Endothelial cell of umbilical vein (primary cell): ENCODE results near the gene HAT1. TPM values are rescaled to one million over a fixed set of nuclear protein-coding genes. Genes with fewer than 3 reads are reported as not detected.

ENCODE experiments used
- BruUV-seq: library from RNA; stranded (reverse); fragments of 400-500 nt; replicated peaks from 2 replicates; lab custom pipeline; 2021; lab: Mats Ljungman, UMichigan
- CTCF ChIA-PET: fragments of 300-600, 350-600 bp; sonication (Branson Sonifier 250); formaldehyde crosslinking; loops from one replicate; lab custom pipeline; 2021; ENCODE audit warnings: antibody characterized with exemption, inconsistent platforms; lab: Charles Lee
- POLR2A ChIA-PET: fragments of 300-600, 350-600 bp; sonication (Branson Sonifier 250); formaldehyde crosslinking; loops from one replicate; lab custom pipeline; 2021; ENCODE audit warnings: antibody characterized with exemption, inconsistent platforms; lab: Charles Lee
- DNase-seq: peaks from one replicate; pipeline ENCODE4 v3.0.0-alpha.2; 2011; ENCODE audit warnings: low read depth, low spot score
- FAIRE-seq: peaks from 2 replicates; lab custom pipeline; 2011; peaks lifted over from hg19 to GRCh38; lab: Jason Lieb, UNC
- H2AFZ ChIP-seq: 2 replicates; pipeline ENCODE4 v1.6.0; 2012; ENCODE audit warnings: low read depth, low read length, control low read depth, inconsistent platforms
- H3K27ac ChIP-seq: 2 replicates; pipeline ENCODE4 v1.5.1; 2011; ENCODE audit warnings: low read depth, mild to moderate bottlenecking, control low read depth, low read length, moderate library complexity; ENCODE audit not compliant: insufficient read depth
- H3K27me3 ChIP-seq, 2 experiments: 2 replicates each; pipeline versions ENCODE4 v1.6.0 to v1.6.1; 2011; ENCODE audit warnings: low read length in 2 of 2, mixed read lengths in 1 of 2; ENCODE audit not compliant: control insufficient read depth in 2 of 2, insufficient read depth in 2 of 2
- H3K36me3 ChIP-seq, 2 experiments: 2 replicates in 1 of 2; 3 replicates in 1 of 2; pipeline ENCODE4 v1.5.1; 2011; ENCODE audit warnings: low read length in 2 of 2, mild to moderate bottlenecking in 1 of 2, moderate library complexity in 1 of 2; ENCODE audit not compliant: control insufficient read depth in 2 of 2, insufficient read depth in 2 of 2; ENCODE audit errors: extremely low read depth in 1 of 2
- H3K4me1 ChIP-seq: 3 replicates; pipeline ENCODE4 v1.5.1; 2011; ENCODE audit warnings: mild to moderate bottlenecking, low read length; ENCODE audit not compliant: control insufficient read depth, insufficient read depth; ENCODE audit errors: extremely low read depth
- H3K4me2 ChIP-seq: 2 replicates; pipeline ENCODE4 v1.6.1; 2011; ENCODE audit warnings: low read length, control low read depth, mixed read lengths; ENCODE audit not compliant: insufficient read depth
- H3K4me3 ChIP-seq, 3 experiments: fragments of 200-600 bp in 1 of 3; sonication (generic), shearing (Covaris generic) in 1 of 3; replicated peaks in 1 of 3; 2 replicates each; pipeline ENCODE4 v1.5.1; 2011 to 2016; ENCODE audit warnings: control low read depth in 3 of 3, low read length in 3 of 3, mild to moderate bottlenecking in 2 of 3, inconsistent platforms in 1 of 3, low read depth in 1 of 3, moderate library complexity in 1 of 3; ENCODE audit not compliant: insufficient read depth in 1 of 3
- H3K79me2 ChIP-seq: 2 replicates; pipeline ENCODE4 v1.6.0; 2012; ENCODE audit warnings: low read length, inconsistent platforms; ENCODE audit not compliant: control insufficient read depth, insufficient read depth
- H3K9ac ChIP-seq: replicated peaks from 2 replicates; pipeline ENCODE3; 2011; ENCODE audit warnings: low read length, control low read depth; ENCODE audit not compliant: insufficient read depth; ENCODE audit errors: extremely low read depth
- H3K9me1 ChIP-seq: replicated peaks from 3 replicates; pipeline ENCODE4 v1.6.0; 2011; ENCODE audit warnings: mild to moderate bottlenecking, low read length; ENCODE audit not compliant: control insufficient read depth, insufficient read depth; ENCODE audit errors: extremely low read depth
- H3K9me3 ChIP-seq: replicated peaks from 2 replicates; pipeline ENCODE4 v1.5.1; 2012; ENCODE audit warnings: low read length, inconsistent platforms; ENCODE audit not compliant: control insufficient read depth, insufficient read depth
- H4K20me1 ChIP-seq: replicated peaks from 2 replicates; pipeline ENCODE3; 2011; ENCODE audit warnings: mild to moderate bottlenecking, low read length; ENCODE audit not compliant: control insufficient read depth, insufficient read depth; ENCODE audit errors: extremely low read depth
- CTCF ChIP-seq, 2 donors: IDR thresholded peaks; 1 replicate in 1 of 2; 2 replicates in 1 of 2; pipeline ENCODE4 v1.5.1; 2011; ENCODE audit warnings: low read length in 2 of 2, mild to moderate bottlenecking in 2 of 2, moderate library complexity in 2 of 2, control low read depth in 1 of 2, inconsistent platforms in 1 of 2, low read depth in 1 of 2; ENCODE audit not compliant: insufficient read depth in 1 of 2; ENCODE audit errors: extremely low read depth in 1 of 2
- EZH2 ChIP-seq: IDR thresholded peaks from 2 replicates; pipeline ENCODE4 v1.6.1; 2012; ENCODE audit warnings: borderline replicate concordance, low read depth, mild to moderate bottlenecking, moderate library complexity, low read length, inconsistent platforms; ENCODE audit not compliant: severe bottlenecking
- FOS ChIP-seq: IDR thresholded peaks from 2 replicates; pipeline ENCODE4 v1.6.1; 2011; ENCODE audit warnings: mild to moderate bottlenecking, low read length, moderate library complexity, borderline replicate concordance; ENCODE audit not compliant: insufficient read depth
- GATA2 ChIP-seq: IDR thresholded peaks from 2 replicates; pipeline ENCODE4 v1.7.0; 2011; ENCODE audit warnings: low read depth, mild to moderate bottlenecking, moderate library complexity, mixed read lengths, low read length; ENCODE audit not compliant: insufficient read length, insufficient read depth
- JUN ChIP-seq: IDR thresholded peaks from 2 replicates; pipeline ENCODE4 v1.6.1; 2011; ENCODE audit warnings: borderline replicate concordance, low read depth; ENCODE audit not compliant: insufficient read length, insufficient read depth
- MAX ChIP-seq: IDR thresholded peaks from 2 replicates; pipeline ENCODE4 v1.6.1; 2011; ENCODE audit not compliant: insufficient read depth, insufficient read length
- MYC ChIP-seq: IDR thresholded peaks from one replicate; pipeline ENCODE4 v1.6.1; 2011; ENCODE audit warnings: mild to moderate bottlenecking, low read depth, low read length
- POLR2A ChIP-seq: IDR thresholded peaks from 2 replicates; pipeline ENCODE4 v1.6.1; 2012; ENCODE audit warnings: low read depth, mild to moderate bottlenecking, control low read depth, low read length
- POLR2AphosphoS5 ChIP-seq: IDR thresholded peaks from 2 replicates; pipeline ENCODE4 v1.6.1; 2012; ENCODE audit warnings: low read depth, mild to moderate bottlenecking, control low read depth, low read length, moderate library complexity; ENCODE audit not compliant: insufficient read depth
- dilution Hi-C: fragments of 300-500 bp; cut with MboI; formaldehyde crosslinking; loops from one replicate; pipeline ENCODE4 v1.15.0; 2019; ENCODE audit warnings: low sequenced_read_pairs; ENCODE audit not compliant: extremely low pct_ligation_motif_present
- intact Hi-C: fragments of 100-400 bp; cut with micrococcal nuclease; formaldehyde crosslinking; loops from one replicate; pipeline ENCODE4 v1.10.0; 2022
- polyA plus RNA-seq, 4 experiments: library from polyadenylated mRNA; depleted of rRNA in 3 of 4; stranded (reverse) in 3 of 4; unstranded in 1 of 4; fragments of >200 nt; gene quantifications; 2 replicates each; pipeline versions ENCODE4 v1.2.1 to v1.2.3, GENCODE V29; 2011 to 2012; ENCODE audit warnings: missing spikeins in 1 of 4
- total RNA-seq: library from RNA; stranded (reverse); gene quantifications from 2 replicates; pipeline ENCODE4 v1.2.3, GENCODE V29; 2021

HAT1 gene
- total and polyA plus RNA-seq, 2 donors (not counting 3 experiments of a cell fraction or from before 2014, with no cell fraction given): 27.4 to 50.3 TPM

DNA sequence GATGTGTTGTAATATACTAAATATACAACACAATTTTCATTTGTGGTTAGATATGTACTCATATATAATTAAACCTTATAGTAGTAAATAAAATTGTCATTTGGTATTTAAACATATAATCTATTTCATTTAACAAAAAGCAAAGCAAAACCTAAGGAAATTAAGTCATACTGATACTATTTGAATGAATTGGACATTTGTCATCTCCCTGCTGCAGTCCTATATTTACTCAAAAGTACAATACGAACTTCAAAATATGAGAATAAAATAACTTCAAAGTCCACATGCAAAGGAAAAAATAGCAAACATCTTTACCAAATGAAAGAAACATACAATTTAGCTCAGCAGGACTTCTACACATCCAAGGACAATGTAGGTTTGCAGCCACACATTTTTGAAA lies 11.8 kb upstream of the HAT1 start:
- Histone ChIP-seq H3K27me3 (no peaks in the 10 kb centered on the region), H3K4me2 (no peak overlapping the region), H3K9ac (no peak overlapping the region), H3K79me2 (no peaks in the 10 kb centered on the region), H2AFZ (no peak overlapping the region), H3K9me1 (no peaks in the 10 kb centered on the region), H3K9me3 (no peaks in the 10 kb centered on the region), H3K4me1 (no peaks in the 10 kb centered on the region), H3K4me3 (no peak overlapping the region), H3K36me3 (no peaks in the 10 kb centered on the region), H4K20me1 (no peaks in the 10 kb centered on the region), H3K27ac (no peak overlapping the region)
- dilution Hi-C loops (no loop called here), intact Hi-C loops (no loop called here)
- FAIRE-seq (no peak), DNase-seq (no peak)
- ChIA-PET CTCF (no interaction called here), POLR2A (no interaction called here)
- no TSS peak for BruUV-seq
- TF ChIP-seq GATA2: no peak
- no peak for TF ChIP-seq CTCF (IDR thresholded peaks at IDR 0.05; ENCODE audit: extremely low read depth in 1 of 2, insufficient read depth in 1 of 2, low read depth in 1 of 2, low read length in 2 of 2)
- TF ChIP-seq MYC: no peak
- no peak for TF ChIP-seq POLR2AphosphoS5
- TF ChIP-seq JUN: no peak
- TF ChIP-seq POLR2A: no peak
- TF ChIP-seq EZH2: no peak
- no peak for TF ChIP-seq FOS
- TF ChIP-seq MAX: no peak
